SK-MEL-5 (cell line): ENCODE measurements around the gene PPP1R12A. TPM values are rescaled to one million over a fixed set of nuclear protein-coding genes. Genes with fewer than 3 reads are reported as not detected.
A peak's percentile ranks its signal among the peaks of the same experiment; 100 is the strongest.

Source experiments
- DNase-seq: peaks from one replicate; pipeline ENCODE4 v3.0.0-alpha.2; 2016; ENCODE audit warnings: low read depth, low spot score
- in situ Hi-C: cut with HindIII; loops from 2 replicates; pipeline ENCODE4 v1.10.0; 2016; ENCODE audit warnings: low sequenced_read_pairs, high pct_unique_total_duplicates, low pct_unique_long_range_greater_than_20kb
- total RNA-seq: library from RNA; depleted of rRNA; stranded (reverse); fragments of >200 nt; shearing (Covaris generic); gene quantifications from 2 replicates; pipeline ENCODE4 v1.2.3, GENCODE V29; 2014

PPP1R12A gene
- total RNA-seq, 1 experiment from 2014 or later, result 44.4 TPM

DNA sequence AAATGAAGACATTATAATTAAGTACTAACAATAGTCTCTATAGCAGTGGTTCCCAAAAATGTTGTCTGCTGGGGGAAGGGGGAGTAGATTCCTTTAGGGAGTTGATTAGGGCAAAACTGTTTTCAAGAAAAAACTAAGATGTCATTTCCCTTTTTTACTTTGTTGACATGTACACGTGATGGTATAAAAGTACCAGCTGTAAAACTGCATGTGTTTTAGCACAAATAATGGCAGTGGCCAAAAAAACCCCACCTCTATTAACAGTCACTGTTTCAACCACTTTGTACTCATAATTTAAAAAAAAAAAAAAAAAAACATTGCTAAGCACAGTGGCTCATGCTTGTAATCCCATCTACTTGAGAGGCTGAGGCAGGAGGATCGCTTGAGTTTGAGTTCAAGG is 61.7 kb downstream of the PPP1R12A start:
- in situ Hi-C loops, result no loop called here
- DNase-seq, result no peak

DNA sequence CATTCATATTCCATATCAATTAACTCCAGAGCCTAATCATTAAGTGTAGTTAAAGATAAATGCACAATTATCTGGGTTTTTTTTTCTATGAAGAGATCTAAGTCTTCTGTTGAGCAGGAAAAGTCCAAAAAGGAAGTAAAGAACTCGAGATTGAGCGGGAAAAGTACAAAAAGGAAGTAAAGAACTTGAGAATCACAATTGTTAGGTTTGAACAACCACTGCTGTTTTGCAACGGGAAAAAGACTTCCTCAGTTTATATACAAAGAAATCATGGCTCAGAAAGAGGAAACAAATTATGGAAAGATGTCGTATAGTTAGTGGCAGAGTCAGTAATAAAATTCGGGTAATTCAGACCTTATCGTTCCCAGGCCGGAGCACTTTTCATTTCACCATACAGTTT is 63.3 kb downstream of the PPP1R12A start:
- in situ Hi-C loops, result no loop called here
- no peak for DNase-seq

DNA sequence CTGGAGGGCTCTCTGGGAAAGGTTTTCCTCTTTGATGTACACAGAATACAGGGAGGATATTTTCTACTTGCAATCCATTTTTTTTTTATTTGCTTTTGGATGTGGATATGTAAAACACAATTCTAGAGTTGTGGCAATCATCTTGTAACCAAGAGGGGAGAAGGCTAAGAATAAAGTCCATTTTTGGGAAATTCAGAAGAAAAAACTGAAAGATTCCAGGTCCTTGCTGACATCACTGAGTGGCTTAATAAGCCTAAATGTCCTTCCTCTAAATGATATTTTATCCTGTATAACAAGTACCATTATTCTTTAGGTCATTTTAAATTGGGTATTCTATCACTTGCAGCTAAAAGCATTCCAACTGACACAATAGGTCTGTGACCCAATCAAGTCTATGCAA is 64.0 kb downstream of the PPP1R12A start:
- in situ Hi-C loops, result no loop called here
- no peak for DNase-seq

DNA sequence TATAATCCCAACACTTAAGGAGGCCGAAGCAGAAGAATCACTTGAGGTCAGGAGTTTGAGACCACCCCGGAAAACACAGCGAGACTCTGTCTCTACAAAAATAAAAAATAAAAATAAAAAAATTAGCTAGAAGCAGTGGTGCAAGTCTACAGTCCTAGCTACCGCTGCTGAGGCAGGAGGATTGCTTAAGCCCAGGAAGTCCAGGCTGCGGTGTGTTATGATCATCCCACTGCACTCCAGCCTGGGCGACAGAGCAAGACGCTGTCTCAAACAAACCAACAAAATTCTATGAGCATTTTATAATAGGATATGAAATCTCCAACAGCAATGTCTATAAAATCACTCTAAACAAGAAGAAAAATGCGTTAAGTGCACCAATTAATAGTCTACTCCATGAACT is 75.3 kb downstream of the PPP1R12A start:
- DNase-seq, result no peak
- in situ Hi-C loops, result no loop called here

DNA sequence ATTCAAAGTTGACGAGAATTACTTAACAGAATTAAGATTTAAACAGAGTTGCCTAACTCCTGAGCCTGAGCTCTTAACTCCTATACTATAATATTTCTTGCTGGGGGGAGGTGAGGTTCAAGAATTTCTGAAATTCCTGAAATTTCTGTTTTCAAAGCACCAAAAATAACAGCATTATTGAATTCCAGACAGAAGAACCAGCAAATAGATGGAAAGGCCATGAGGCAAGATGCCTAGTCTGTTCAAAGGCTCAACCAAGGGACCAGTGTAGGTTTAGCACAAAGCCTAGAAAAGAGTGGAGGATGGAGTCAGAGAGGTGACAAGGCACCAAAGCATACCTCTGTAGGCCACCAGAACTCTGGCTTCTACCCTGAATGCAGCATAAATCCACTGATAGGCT is 76.4 kb downstream of the PPP1R12A start:
- in situ Hi-C loops, result no loop called here

DNA sequence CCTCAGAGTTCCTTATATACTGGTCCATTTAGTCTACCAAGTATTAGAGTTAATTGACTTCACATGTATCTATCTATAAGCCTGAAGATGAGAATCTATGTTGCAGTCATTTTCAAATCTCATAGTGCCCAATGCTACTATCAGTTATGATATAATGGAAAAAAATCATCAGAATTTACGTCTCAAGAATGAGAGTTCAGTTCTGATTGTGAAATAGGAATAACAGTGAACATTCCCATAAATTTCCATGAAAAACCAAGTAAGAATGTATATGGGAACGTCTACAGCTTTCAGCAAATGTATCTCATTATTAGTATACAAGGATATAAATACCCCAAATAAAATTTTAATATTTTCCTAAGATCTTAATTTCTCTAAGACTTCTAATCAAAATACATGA is 77.2 kb downstream of the PPP1R12A start:
- no peak for DNase-seq
- in situ Hi-C loops, result no loop called here

More for the DNA sequence above, 76.4 kb downstream of the PPP1R12A start:
- DNase-seq, result no peak

DNA sequence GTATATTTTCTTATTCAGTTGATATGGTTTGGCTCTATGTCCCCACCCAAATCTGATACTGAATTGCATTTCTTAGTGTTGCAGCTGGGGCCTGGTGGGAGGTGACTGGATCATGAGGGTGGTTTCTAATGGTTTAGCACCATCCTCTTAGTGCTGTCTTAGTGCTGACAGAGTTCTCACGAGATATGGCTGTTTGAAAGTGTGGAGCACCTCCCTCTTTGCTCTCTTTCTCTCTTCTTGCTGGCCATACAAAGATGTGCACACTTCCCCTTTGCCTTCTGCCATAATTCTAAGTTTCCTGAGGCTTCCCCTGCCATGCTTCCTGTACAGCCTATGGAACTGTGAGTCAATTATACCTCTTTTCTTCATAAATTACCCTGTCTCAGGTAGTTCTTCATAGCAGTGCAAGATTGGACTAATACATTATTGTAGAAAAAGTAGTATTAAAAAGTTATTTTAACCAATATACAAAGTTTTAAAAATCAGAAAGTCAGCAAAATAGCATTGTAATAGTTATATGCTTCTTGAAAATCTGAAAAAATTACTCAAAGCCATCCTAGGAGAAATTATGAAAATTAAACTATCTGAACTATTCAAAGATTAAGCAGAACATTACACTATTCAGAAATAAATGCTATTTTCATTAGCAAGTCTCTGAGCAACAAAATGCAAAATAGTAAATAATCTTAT is 84.1 kb downstream of the PPP1R12A start:
- in situ Hi-C loops, result no loop called here

DNA sequence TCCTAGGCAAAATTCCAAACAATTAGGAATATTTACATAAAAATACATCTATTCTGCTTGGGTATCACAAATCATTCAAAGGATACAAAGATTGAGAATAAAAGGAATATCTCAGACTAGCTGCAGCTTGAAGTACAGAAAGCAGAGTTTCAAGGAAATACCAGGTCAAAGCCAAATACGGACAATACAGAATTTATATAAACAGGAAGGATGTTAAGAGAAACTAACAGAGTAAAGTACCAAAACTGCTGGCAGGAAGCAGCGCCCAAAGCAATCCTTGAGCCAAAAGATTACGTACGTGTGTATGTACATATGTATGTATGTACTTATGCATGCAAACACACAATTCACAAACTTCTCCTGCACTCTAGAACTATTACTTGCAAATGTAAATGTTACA is 86.6 kb downstream of the PPP1R12A start:
- no peak for DNase-seq
- in situ Hi-C loops, result no loop called here

More for the DNA sequence above, 84.1 kb downstream of the PPP1R12A start:
- DNase-seq, result no peak

DNA sequence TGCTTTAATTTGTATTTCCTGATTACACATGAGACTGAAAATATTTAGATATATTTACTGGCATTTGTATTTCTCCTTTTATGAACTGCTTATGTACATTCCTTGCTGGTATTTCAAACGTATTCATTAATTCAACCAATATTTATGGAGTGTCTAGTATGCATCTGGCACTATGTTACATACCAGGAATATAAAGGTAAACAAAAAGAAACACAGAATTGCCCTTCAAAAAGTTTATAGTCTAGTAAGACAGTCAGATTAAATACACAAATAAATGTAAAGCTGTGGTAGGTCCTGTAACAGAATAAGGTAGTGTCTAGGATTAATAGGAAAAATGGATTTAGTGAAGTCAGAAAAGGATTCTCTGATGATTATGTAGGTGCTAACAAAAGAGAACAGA is 87.5 kb downstream of the PPP1R12A start:
- no peak for DNase-seq
- in situ Hi-C loops, result no loop called here

DNA sequence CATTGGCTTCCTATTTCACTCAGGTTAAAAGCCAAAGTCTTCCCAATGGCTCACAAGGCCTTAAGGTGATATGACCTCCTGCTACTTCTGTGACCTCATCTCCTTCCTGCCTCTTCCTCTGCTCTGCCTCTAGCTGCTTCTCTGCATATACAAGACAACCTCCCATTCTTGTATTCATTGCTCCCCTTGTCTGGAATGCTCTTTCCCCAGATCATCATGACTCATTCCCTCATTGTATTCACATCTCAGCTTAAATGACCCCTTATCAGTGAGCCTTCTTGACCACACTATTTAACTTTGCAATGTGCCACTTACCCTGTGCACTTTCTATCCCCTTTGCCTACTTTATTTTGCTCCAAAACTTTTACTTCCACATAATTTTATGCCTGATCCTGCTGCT is 90.2 kb downstream of the PPP1R12A start:
- in situ Hi-C loops, result no loop called here

DNA sequence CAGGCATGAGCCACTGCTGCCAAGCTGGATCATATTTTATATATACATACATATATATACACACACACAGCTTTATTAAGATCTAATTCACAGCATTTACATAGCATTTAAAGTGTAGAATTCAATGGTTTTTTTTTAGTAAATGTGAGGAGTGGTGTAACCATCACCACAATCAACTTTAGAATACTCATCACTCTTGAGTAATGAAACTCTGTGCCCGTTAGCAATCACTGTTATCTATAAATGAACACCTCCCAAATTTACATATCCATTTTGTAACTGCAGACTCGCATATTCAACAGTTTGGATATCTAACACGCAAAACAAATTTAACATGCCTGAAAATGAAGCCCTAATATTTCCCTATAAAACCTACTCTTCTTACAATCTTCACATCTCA is 90.9 kb downstream of the PPP1R12A start:
- in situ Hi-C loops, result no loop called here
- no peak for DNase-seq

More for the DNA sequence above, 90.2 kb downstream of the PPP1R12A start:
- peak; percentile 74 for DNase-seq

DNA sequence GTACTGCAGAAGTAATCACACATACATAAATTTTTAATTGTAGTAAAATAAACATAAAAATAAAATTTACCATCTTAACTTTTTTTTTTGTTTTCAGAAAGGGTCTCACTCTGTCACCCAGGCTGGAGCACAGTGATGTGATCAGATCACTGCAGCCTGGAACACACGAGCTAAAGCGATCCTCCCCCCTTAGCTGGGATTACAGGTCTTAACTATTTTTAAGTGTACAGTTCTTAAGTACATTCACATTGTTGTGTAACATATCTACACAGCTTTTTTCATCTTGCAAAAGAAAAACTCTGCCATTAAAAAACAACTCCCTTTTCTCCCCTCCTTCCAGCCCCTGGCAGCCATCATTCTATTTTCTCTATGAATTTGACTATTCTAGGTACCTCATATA is 92.3 kb downstream of the PPP1R12A start:
- in situ Hi-C loops, result no loop called here
- no peak for DNase-seq

DNA sequence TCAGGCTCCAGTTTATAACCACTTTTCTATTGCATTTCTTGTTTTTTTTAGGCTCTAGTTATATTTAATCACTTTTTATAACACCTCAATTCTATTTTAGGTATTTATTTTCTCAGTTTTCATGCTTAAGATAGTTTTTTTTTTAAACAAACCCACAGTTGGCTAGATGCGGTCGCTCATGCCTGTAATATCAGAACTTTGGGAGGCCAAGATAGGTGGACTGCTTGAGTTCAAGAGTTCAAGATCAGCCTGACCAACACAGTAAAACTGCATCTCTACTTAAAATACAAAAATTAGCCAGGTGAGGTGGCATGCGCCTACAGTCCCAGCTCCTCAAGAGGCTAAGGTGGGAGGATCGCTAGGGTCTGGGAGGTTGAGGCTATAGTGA is 93.0 kb downstream of the PPP1R12A start:
- no peak for DNase-seq

DNA sequence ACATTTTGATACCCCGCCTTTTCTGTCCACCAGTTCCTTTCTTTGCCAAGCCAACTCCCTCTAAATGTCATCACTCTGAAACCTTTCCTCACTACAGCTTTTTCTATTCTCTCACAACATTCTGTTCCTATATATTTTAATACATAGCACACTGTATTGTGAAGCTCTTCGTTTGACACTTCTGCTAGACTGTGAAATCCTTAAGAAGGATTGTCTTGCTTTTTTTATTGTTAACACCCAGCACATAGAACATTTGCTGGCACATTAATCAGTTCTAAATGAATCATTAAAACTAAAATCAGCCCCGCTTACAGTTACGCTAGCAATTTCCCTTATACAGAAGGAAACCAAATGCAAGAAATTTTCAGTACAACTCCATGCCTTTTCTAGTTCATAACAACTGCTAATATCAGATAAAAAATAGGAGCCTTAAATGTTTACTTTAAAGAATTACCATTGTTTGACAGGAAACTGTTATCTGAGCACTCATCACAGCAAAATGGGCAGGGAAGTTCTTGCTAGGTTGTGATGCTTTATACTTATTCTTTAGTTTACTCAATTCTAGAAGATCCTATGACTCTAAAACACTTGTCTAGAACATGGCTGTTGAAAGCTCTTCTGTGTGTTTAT is 93.5 kb downstream of the PPP1R12A start:
- in situ Hi-C loops, result no loop called here

More for the DNA sequence above, 93.0 kb downstream of the PPP1R12A start:
- in situ Hi-C loops, result no loop called here

DNA sequence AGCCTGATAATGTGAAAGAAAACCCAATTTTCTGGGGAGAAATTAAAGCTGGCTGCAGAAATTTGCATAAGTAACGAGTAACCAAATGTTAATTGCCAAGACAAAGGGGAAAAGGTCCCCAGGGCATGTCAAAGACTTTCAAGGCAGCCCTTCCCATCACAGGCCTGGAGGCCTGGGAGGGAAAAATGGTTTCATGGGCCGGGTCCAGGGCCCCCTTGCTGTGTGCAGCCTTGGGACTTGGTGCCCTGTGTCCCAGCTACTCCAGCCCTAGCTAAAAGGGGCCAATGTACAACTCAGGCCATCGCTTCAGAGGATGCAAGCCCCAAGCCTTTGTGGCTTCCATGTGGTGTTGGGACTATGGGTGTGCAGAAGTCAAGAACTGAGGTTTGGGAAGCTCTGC is 96.5 kb downstream of the PPP1R12A start:
- in situ Hi-C loops, result no loop called here

More for the DNA sequence above, 93.5 kb downstream of the PPP1R12A start:
- DNase-seq, result no peak

DNA sequence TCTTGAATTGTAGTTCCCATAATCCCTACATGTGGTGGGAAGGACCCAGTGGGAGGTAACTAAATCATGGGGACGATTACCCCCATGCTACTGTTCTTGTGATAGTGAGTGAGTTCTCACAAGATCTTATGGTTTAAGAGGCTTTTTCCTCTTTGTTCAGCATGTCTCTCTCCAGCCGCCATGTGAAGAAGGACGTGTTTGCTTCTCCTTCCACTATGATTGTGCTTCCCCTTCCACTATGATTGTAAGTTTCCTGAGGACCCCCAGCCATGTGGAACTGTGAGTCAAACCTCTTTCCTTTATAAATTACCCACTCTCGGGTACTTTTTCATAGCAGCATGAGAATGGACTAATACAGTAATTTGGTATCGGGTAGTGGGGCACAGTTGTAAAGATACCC is 97.3 kb downstream of the PPP1R12A start:
- in situ Hi-C loops, result no loop called here
- no peak for DNase-seq

More for the DNA sequence above, 96.5 kb downstream of the PPP1R12A start:
- DNase-seq, result no peak

DNA sequence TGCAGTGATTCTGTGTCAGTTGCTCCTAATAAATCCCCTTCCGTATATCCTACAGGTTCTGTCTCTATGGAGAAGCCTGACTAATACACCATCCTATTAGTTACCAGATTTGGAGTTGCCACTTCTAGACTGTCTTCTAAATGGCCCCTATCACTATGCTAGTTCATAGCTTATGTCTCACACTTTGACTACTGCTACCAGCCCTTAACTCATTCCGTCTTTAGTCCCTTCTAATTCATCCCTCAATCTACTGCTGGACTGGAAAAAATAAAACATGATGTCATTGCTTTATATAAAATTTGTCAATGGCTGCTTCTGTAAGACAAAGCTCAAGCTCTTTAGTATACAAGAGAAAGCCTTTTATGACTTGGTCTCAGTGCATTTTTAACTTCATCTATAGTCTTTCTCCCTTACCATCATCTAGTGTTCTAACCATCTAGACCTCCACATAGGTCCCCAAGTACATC is 99.5 kb downstream of the PPP1R12A start:
- in situ Hi-C loops, result no loop called here
- no peak for DNase-seq

DNA sequence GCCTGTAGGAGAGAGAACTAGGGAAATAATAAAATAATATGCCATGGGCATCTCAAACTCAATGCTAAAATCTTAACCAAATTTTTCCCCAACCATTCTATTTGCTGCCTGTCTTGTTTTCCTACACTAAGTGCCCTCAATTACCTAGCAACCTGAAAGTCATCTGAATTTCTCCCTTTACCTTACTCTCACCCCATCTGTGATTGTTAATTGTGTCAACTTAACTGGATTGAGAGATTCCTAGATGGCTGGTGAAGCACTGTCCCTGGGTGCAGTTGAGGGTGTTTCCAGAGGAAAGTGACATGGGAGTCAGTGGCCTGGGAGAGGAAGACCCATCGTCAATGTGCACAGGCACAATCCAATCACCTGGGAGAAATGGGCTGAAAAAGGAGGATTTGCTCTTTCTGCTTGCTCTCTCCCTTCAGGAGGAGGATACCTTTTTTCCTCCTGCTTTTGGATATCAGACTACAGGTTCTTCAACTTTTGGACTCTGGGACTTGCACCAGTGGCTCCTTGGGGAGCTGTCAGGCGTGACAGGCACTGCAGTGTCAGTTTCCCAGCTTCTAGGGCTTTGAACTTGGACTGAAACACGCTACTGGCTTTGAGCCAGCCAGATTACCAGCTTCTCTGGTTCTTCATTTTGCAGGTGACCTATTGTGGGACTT is 100.1 kb downstream of the PPP1R12A start:
- in situ Hi-C loops, result no loop called here
- no peak for DNase-seq

DNA sequence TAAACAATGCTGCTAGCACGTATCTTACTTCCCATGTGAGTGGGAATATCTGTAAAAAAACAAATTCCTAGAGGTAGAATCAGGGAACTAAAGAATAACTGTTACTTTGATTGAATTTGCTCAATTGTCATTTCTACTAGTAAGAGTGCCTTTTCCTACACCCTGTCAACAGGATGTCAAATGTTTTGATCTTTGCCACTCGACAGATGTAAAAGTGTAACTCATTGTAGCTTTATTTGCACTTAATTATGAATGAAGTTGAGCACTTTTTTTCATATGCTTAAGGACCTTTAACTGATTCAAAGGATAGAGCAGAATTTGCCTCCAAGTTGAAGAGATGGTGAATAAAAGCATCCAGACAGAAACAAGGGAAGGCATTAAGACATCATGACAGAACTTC is 104.5 kb downstream of the PPP1R12A start:
- in situ Hi-C loops, result no loop called here
- DNase-seq, result no peak
